ENCODE results near the gene HGS. TPM values are rescaled to one million over a fixed set of nuclear protein-coding genes. Genes with fewer than 3 reads are reported as not detected.

HGS gene
- total RNA-seq, 1 donor from 2014 or later = 215 TPM

DNA sequence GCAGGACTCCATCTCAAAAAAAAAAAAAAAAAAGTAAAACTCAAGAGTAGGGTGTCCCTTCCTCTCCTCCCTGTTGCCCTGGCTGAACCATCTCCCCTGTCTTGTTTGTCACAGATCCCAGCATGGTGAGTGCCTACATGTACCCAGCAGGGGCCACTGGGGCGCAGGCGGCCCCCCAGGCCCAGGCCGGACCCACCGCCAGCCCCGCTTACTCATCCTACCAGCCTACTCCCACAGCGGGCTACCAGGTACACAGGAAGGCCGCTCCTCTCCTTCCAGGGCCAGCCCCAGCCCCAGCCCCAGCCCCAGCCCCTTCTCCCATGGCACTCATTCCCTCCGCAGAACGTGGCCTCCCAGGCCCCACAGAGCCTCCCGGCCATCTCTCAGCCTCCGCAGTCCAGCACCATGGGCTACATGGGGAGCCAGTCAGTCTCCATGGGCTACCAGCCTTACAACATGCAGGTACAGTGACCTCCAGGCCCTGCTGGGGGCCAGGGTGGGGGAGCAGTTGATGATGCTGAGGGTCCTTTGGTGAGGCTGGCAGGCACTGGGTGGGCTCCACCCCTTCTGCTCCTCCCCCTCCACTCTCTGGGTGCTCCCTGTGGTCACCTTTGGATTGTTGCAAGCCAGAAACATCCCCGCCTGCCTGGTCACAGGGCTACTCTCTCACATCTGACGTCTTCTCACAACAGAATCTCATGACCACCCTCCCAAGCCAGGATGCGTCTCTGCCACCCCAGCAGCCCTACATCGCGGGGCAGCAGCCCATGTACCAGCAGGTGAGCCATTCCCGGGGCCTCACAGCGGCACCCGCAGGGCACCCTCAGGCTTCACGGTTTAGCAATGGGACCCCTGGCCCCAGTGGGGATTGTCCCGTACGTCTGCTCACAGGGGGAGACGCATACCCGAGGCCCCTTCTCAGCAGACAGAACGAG lies 16.8 kb downstream of the HGS start:
- Histone ChIP-seq H3K36me3 (ENCODE audit: control insufficient read depth, insufficient read depth, low read length) (peaks cover 7% of the 10 kb centered on the region), H3K4me3 (ENCODE audit: low read depth, low read length) (no peak overlapping the region), H3K27me3 (ENCODE audit: control insufficient read depth, insufficient read depth, low read length) (no peaks in the 10 kb centered on the region)
- no peak for DNase-seq (ENCODE audit: low read depth)
- TF ChIP-seq, protein P1, sequence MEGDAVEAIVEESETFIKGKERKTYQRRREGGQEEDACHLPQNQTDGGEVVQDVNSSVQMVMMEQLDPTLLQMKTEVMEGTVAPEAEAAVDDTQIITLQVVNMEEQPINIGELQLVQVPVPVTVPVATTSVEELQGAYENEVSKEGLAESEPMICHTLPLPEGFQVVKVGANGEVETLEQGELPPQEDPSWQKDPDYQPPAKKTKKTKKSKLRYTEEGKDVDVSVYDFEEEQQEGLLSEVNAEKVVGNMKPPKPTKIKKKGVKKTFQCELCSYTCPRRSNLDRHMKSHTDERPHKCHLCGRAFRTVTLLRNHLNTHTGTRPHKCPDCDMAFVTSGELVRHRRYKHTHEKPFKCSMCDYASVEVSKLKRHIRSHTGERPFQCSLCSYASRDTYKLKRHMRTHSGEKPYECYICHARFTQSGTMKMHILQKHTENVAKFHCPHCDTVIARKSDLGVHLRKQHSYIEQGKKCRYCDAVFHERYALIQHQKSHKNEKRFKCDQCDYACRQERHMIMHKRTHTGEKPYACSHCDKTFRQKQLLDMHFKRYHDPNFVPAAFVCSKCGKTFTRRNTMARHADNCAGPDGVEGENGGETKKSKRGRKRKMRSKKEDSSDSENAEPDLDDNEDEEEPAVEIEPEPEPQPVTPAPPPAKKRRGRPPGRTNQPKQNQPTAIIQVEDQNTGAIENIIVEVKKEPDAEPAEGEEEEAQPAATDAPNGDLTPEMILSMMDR (IDR thresholded peaks at IDR 0.05; ENCODE audit: insufficient read depth, low read length, poor library complexity, severe bottlenecking) = no peak

DNA sequence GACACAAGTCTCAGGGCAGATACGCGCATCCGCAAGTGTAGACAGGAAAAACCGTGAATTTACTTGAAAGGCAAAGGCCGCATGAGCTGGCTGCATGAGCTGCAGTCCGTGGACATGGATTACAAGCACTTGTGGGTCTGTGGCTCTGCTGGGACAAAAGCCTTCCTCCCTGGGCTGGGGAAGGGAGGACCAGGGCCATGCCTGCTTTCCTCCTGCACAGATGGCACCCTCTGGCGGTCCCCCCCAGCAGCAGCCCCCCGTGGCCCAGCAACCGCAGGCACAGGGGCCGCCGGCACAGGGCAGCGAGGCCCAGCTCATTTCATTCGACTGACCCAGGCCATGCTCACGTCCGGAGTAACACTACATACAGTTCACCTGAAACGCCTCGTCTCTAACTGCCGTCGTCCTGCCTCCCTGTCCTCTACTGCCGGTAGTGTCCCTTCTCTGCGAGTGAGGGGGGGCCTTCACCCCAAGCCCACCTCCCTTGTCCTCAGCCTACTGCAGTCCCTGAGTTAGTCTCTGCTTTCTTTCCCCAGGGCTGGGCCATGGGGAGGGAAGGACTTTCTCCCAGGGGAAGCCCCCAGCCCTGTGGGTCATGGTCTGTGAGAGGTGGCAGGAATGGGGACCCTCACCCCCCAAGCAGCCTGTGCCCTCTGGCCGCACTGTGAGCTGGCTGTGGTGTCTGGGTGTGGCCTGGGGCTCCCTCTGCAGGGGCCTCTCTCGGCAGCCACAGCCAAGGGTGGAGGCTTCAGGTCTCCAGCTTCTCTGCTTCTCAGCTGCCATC lies 17.7 kb downstream of the HGS start:
- TF ChIP-seq, protein P1 (IDR thresholded peaks at IDR 0.05; ENCODE audit: insufficient read depth, low read length, poor library complexity, severe bottlenecking) = no peak
- H3K4me3 ChIP-seq (ENCODE audit: low read depth, low read length) = peak overlapping the region; percentile 91
- DNase-seq (ENCODE audit: low read depth) = no peak
- peaks cover 6% of the 10 kb centered on the region for H3K36me3 ChIP-seq (ENCODE audit: control insufficient read depth, insufficient read depth, low read length)
- H3K27me3 ChIP-seq (ENCODE audit: control insufficient read depth, insufficient read depth, low read length) = no peaks in the 10 kb centered on the region

DNA sequence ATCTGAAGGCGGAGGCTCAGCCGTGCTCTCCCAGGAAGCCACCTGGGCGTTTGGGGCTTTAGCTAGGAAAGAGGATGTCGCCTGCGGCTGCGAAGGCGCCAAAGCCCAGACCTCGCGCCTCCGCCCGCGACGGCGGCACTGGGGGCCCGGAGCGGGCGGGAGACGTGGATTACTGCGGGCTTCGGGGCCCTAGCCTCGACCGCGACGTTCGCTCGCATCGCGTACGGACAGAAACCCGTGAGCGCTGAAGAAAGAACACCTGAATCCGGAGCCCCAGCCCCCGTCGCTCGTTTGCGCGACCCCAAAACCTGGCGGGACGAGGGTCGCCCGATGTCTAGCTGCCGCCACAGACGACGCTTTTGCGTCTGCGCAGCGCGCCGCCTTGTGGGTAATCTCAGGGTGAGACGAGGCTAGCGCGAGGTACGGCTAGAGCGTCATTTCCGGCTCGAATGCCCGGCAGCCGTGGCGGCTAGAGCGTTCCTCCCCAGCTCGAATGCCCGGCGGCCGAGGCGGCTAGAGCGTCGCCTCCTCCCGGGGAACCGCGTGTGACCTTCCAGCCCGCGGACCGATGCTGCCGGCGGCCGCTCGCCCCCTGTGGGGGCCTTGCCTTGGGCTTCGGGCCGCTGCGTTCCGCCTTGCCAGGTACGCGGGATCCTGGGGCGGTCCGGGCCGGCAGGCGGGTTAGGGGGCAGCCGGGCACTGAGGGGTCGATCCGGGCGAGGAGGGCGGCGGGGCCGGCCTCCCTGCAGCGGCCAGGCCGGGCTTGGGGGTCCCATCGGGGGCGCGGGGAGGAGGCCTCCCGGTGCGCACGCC lies 19.3 kb downstream of the HGS start, which contains the start of gene MRPL12:
Gene MRPL12 (plus strand): TSS at position 434 of the 813 bp plus-strand sequence. CDS start 135 bp downstream, at position 569.
- TF ChIP-seq, protein P1 (IDR thresholded peaks at IDR 0.05; ENCODE audit: insufficient read depth, low read length, poor library complexity, severe bottlenecking) = no peak
- peak; percentile 65 for DNase-seq (ENCODE audit: low read depth)
- Histone ChIP-seq H3K27me3 (ENCODE audit: control insufficient read depth, insufficient read depth, low read length) (no peaks in the 10 kb centered on the region), H3K36me3 (ENCODE audit: control insufficient read depth, insufficient read depth, low read length) (peaks cover 6% of the 10 kb centered on the region), H3K4me3 (ENCODE audit: low read depth, low read length) (peak within 1 kb of the TSS; percentile 91)

DNA sequence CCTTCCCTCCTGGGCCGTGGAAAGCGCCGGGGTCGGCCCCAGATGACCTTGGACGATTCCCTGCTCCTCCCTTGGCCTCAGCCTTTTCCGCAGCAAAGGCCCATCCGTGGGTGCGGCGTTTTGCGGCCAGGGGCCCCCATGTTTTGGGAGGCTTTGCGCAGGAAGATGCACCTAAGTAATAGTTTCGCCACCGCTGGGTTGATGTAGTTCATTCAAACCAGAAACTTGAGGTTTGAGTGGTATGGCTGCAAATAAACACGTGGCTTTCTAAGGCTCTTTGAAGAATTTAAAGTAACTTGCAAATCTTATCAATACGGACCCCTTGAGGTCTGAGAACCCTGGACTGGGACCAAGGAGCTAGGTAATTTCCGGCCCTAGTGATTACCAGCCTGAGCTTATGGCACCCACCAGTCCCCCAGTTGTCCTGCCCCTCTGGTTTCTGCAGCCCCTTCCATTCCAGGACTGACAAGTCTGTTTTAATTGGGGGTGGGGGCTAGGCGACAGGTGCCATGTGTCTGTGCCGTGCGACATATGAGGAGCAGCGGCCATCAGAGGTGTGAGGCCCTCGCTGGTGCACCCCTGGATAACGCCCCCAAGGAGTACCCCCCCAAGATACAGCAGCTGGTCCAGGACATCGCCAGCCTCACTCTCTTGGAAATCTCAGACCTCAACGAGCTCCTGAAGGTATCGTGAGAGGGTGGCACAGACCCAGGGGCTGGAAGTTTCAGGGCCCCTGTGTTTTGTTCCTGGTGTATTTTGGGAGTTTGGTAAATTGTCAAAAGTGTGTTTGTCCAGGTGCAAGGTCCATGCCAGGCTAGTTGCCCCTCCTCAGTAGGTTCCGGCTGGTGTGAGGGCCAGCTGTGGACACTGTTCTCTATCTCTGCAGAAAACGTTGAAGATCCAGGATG lies 20.2 kb downstream of the HGS start:
- Histone ChIP-seq H3K4me3 (ENCODE audit: low read depth, low read length) (peak overlapping the region; percentile 91), H3K27me3 (ENCODE audit: control insufficient read depth, insufficient read depth, low read length) (no peaks in the 10 kb centered on the region), H3K36me3 (ENCODE audit: control insufficient read depth, insufficient read depth, low read length) (peaks cover 6% of the 10 kb centered on the region)
- TF ChIP-seq, protein P1 (IDR thresholded peaks at IDR 0.05; ENCODE audit: insufficient read depth, low read length, poor library complexity, severe bottlenecking) = no peak
- no peak for DNase-seq (ENCODE audit: low read depth)

Data from kidney epithelial cell (primary cell).